ENCODE data around the gene ROBO1.

GRCh38 chr3:79018671-79019136, 749.1 kb downstream of the ROBO1 start:
- TF ChIP-seq CTCF (conservative IDR thresholded peaks at IDR 0.05) = peak; percentile 25; the same call in 1 of the 2 replicates
- no peak for TF ChIP-seq ZFX (IDR thresholded peaks at IDR 0.05)
